Hair follicular keratinocyte (primary cell): ENCODE measurements around the gene H3-3A. TPM values are rescaled to one million over a fixed set of nuclear protein-coding genes. Genes with fewer than 3 reads are reported as not detected.

ENCODE experiments used
- total RNA-seq: library from RNA; depleted of rRNA; stranded (reverse); fragments of >200 nt; gene quantifications from 2 replicates; pipeline ENCODE4 v1.2.3, GENCODE V29; 2015

The H3-3A gene
- total RNA-seq = 319 and 359 TPM in 2 replicates

GRCh38 chr1:226062558-226063223 lies at the start of gene H3-3A:
Gene H3-3A, plus strand, starts transcription at chr1:226062716. Its CDS starts 1,636 bp downstream, at chr1:226064352.

Other genes with a start within 250 kb of the H3-3A start
- gene TMEM63A, start 180.3 kb upstream of the H3-3A start, total RNA-seq = 7.6 and 11.7 TPM in 2 replicates
- gene LEFTY1, start 173.6 kb upstream of the H3-3A start, total RNA-seq = not detected in 2 replicates
- gene PYCR2, start 138.5 kb upstream of the H3-3A start, total RNA-seq = 78.9 and 89.9 TPM in 2 replicates
- 0.08 TPM in 1 of 2 replicates, not detected in the other for gene LEFTY2, start 121.5 kb upstream of the H3-3A start, total RNA-seq
- gene SDE2, start 63.4 kb upstream of the H3-3A start, total RNA-seq = 12.2 and 13.0 TPM in 2 replicates
- gene ACBD3, start 124.0 kb downstream of the H3-3A start, total RNA-seq = 40.5 and 47.5 TPM in 2 replicates
- not detected in 2 replicates for gene MIXL1, start 160.9 kb downstream of the H3-3A start, total RNA-seq
- gene LIN9, start 246.4 kb downstream of the H3-3A start, total RNA-seq = 4.1 and 9.6 TPM in 2 replicates